GM19324 (cell line): ENCODE results near the gene ST3GAL4.
"Not testable (repeated sequence)": the region's sequence is repeated elsewhere in the genome, so short reads cannot be mapped to it uniquely, and the experiment has no call there.

ENCODE experiments used
- ATAC-seq: cut with Tn5 transposase; IDR thresholded peaks from one replicate; pipeline ENCODE4 v1.9.1; 2021; ENCODE audit warnings: mild to moderate bottlenecking, moderate library complexity; ENCODE audit not compliant: unreplicated experiment, low FRiP score

The ST3GAL4 gene, protein sequence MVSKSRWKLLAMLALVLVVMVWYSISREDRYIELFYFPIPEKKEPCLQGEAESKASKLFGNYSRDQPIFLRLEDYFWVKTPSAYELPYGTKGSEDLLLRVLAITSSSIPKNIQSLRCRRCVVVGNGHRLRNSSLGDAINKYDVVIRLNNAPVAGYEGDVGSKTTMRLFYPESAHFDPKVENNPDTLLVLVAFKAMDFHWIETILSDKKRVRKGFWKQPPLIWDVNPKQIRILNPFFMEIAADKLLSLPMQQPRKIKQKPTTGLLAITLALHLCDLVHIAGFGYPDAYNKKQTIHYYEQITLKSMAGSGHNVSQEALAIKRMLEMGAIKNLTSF

DNA sequence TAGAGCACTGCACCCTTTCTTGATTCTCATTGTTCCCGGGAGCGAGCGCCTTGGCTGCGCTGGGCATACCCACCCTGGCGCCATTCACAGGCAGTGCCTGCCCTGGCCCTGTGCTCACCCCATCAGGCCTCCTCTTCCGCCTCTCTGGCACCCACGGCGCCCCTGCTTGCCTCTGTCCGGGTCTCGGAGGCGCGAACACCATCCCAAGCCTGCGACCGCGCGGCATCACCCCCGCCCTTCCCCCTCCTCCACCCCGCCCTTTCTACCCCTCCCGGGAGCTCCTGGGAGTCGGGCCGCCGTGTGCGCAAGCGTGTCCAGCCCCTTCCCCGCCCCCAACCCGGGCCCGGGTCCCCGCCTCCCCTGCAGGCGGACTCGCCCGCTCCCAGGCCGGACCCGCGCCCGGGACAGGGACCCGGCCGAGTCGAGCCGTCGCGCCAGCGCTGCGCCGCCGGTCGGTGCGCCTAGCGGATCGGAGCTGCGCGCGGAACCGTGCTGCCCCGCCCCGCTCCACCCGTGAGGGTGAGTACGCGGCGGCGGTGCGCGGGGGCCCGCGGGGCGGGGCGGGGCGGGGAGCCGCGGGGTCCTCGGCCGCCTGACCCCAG lies at the start of gene ST3GAL4:
ST3GAL4 (plus strand) TSS at position 363 of the 602 bp plus-strand sequence. CDS start 50,470 bp downstream, outside the sequence.
- ATAC-seq = peak; percentile 67

DNA sequence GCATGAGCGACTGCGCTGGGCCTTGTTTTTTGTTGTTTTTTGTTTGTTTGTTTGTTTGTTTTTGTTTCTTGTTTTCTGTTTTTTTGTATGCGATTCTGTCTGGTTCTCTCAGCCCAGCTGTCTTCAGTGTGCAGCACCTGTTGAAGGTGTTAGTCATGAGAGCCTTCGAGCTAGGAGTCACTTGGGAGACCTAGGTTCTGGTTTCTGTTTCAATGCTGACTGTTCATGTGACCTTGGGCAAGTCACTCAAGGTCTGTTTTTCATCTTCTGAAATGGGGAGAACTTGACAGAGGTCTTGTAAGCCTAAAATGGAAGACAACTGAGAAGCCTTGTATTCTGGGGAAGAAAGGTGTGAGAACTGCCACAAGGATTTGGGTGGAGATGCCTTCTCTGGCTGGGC lies 49.8 kb upstream of the ST3GAL4 start:
- ATAC-seq = peak; percentile 42

DNA sequence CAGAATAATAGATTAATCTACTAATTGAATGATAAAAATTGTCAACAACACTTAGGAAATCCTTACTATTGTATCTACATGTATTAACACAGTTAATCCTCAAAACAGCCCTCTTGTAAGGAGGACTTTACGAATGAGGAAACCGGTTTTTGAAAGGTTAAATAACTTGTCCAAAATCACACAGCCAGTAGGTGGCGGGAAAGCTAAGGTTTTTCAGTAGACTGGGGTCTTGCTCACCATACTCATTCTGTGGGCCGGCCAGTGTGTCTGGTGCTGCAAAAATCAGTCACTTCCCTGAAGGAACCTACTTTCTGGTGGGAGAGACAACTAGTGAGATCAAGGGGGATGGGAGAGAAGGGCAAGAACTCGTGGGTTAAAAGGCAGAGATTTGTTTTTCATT lies 47.8 kb upstream of the ST3GAL4 start:
- no peak for ATAC-seq

DNA sequence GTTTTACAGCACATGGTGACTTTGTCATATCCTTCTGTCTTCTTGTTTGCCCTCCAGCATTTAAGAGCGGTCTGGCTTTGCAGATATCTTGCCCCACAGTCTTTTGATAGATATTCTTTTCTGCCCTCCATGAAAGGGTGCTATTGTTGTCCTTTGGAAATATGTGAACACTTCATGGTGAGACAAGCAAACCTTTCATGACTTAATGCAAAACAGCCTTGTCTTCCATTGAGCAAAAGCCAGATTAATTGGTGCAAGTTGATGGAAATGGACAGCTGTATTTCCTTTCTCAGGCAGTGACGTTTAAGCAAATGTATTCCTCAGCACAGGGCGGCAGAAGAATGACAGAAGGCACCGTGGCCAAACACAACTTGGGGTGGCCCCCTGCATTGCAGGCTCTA lies 47.2 kb upstream of the ST3GAL4 start:
- no peak for ATAC-seq

DNA sequence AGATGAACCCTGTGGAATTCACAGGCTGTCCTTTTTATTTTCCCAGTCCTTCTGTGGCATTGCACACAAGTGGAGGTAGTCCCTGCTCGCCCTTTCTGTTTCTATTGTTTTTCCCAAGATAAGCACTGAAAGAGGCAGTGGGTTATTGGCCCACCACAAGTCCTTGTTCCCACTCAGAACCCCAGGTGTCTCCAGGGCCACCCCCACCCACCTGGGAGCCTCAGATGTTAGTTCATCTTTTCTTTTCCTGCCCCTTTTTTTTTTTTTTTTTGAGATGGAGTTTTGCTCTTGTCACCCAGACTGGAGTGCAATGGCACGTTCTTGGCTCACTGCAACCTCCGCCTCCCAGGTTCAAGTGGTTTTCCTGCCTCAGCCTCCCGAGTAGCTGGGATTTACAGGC lies 46.7 kb upstream of the ST3GAL4 start:
- not testable (repeated sequence) for ATAC-seq

DNA sequence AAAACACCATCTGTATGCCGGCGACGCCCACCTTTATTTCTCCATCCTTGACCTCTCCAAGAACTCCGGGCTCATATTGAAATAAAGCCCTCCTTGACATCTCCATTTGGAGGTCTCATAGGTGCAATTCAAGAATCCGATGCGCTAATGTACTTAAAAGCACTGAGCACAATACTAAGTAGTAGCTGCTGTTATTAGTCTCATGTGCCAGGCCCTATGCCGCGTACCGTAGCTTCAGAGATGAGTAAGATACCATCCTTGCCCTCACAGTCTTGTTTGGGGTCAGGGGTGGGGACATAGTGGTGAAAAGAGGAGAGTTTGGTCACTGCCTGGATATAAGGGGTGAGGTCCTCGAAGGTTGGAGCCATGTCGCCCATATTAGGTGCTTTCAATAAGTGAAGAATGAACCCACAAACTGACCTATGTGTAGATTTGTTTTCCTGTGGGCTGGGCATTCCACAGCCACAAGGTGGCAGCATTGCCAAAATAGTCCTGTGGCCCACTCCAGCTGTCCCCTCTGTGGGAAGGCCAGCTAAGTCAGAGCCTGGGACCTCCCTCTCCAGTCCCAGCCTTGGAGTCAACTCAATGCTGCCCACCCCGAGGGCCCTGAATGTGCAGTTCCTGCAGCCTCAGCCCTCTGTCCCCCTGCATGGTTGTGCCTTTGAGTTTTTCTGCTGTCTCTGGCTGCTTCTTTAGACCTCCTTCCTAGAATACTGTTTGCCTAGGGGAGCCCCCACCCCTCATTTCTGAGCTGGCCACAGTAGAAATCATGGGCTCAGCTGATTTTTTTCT lies 45.1 kb upstream of the ST3GAL4 start:
- ATAC-seq = no peak

DNA sequence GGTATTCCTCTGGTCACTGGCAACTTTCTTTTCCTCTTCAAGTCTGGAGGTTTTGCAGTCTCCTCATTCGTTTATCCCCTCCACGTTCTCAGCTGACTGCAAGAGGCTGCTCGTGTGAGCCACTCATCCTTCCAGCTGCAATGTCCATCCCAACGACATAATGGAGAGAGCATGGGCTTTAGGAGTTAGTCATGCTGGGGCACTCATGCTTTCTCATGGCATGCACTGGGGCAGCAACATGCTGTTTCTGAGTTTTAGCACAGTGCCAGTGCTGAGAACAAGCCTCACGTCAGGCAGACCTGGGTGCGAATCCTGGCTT lies 44.5 kb upstream of the ST3GAL4 start:
- no peak for ATAC-seq

DNA sequence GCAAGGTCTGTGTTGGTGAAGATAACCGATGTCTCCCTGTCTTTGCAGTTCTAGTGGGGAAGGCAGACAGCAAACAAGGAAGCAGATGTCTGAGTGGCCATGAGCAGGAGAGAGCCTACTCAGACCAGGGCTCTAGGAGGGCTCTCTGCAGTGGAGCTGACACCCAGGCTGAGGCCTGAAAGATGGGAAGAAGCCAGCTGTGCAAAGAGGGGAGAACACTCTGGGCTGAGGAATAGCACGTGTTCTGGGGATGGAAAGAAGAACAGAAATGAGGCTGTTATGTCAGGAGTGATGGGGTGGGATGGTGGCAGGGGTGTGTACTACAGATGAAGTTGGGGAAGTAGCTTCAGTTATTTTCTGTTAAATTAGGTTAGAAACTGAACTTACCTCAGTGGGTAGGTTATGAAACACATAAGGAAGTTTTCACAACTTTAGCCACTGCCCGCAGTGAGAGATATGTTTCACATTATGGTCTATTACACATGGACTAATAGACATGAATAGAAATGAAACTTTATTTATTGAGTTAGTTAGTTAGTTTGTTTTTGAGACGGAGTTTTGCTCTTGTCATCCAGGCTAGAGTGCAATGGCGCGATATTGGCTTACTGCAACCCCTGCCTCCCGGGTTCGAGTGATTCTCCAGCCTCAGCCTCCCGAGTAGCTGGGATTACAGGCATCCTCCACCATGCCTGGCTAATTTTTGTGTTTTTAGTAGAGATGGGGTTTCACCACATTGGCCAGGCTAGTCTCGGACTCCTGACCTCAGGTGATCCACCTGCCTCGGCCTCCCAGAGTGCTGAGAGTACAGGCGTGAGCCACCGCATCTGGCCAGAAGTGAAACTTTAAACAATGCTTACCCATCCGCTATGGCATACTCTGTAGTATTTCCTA lies 43.8 kb upstream of the ST3GAL4 start:
- peak; percentile 46 for ATAC-seq

DNA sequence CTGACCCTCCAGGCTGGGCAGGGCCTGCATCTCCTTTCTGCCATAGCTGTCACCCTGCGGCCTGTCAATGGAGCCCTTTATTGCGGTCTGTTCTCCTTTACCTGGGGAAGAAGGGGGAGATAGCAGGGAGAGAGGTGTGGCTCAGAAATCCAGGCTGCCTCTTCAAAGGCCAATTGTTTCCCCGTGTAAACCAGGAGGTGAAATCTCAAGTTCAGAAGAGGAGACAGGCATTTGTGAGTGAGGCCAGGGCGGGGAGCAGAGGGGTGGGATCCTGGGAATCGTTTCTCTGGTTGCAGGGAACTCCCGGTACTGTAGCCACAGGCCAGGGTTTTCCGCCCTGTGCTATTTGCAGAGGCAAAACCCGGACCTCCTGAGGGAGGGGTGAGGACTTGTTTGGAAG lies 42.5 kb upstream of the ST3GAL4 start:
- no peak for ATAC-seq

DNA sequence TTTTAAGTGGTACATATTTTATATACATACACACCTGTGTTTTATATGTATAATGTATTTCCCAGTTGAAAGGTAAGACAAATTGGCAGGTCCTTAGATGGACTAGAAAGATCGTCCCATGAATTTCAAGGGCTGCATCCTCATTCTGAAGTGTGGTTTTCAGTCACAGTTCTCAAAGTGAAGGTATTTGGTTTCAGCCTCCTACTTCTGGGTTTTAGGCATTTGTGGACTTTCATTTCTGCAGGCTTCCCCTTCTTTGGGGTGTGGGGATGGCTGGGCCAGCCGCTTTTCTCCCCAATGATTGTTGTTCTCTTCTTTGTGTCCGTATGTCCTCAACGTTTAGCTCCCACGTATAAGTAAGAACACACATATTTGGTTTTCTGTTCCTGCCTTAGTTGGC lies 41.7 kb upstream of the ST3GAL4 start:
- ATAC-seq = no peak

DNA sequence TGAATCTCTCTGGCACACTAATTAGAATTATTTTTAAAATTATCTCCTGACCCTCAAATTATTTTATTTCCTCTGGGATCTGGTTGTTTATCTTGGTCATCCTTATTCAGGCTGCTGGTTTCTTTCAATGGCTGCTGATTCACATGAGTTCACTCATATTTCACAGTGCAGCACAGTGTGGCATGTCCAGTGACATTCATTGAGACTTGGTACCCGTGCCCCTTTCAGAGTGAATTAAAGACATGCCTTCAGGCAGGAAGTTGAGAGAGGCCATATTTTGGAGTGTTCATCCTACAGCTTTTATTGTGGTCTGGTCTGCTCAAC lies 38.1 kb upstream of the ST3GAL4 start:
- no peak for ATAC-seq

DNA sequence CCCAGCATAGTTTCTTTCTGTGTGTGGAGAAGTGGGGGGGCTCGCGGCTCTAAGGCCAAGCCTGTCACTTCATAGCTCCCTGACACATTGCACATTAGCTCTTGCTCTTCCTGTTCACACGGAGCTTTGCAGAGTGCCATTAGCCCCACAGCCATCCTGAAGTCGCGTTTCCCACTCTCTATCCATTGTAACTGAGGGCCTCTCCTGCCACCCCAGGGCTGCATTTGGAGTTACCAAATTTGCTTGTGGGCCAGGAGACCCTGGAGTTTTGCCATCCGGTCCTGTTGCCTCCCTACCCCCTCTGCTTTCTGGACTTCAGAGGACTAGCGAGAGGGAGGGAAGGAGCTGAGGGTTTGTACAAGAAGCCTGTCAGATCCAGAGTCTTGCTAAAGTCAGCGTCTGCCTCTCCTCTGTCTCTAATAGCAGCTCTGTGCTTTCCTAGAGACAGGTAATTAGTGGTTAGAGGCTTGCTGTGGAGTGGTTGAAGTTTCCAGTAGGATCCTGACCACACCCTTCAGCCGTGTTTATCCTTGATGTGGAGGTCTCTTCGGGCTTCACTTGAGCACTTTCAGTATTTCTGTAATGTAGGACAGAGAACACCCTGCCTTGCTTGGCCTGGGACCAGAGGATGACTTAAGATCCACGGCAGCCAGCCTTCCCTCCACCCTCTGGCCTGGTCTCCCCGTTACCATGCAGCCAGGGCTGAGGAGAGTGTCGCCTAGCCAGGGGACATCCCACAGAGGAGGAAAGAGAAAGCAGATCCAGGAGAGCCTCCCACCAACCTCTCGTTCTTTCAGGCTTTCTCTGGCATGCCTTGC lies 37.5 kb upstream of the ST3GAL4 start:
- peak; percentile 15 for ATAC-seq

DNA sequence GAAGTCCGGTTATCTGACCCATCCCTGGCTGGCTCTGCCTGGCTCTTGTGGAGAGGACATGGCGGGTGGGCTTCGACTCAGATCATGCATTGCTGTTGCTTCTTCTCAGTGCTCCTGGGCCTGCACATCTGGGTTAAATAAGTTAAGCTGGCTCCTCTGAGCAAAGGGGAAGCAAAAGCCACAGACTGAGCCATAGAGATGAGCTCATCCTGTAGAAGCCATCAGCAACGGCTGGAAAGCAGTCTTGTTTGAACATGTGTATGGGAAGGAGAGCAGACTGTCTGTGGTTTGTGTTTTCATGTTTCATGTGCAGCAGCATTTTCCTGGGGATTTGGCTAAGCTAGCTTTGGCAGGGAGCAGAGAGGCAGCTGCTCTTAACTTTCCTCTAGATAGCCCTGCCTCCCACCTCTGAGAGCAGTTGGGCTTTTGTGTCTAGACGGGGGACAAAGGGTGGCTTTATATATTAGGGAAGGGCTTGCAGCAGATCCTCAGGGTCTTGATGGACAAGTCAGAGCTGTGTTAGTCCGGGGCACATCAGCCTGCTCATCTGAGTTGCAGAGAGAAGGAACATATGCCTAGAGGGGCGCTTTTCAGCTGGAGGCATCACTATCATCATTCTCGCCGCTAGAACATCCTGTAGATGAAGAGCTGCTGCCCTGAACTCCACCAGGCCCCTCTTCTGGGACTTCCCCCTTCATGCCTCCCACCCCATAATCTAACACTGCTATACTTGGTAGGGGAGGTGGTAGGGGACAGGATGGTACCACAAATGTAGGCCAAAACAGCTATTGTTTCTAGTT lies 36.7 kb upstream of the ST3GAL4 start:
- ATAC-seq = peak; percentile 59

DNA sequence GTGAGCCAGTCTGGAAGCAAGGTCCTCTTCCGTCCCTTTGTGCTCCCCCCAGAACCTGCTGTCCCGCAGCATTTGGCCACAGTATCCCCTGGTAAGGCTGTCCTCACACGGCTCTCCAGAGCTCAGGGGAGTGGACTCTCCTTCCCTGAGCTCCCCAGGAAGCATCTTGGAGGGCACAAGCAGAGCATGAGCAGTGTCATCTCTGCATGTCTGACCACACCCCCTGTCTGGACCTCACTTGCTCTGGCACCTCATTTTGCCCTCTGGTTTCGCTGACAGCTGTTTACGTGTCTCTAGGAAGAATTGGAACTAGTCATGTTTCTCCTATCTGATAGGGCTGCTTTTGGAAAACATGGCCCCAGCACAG lies 36.1 kb upstream of the ST3GAL4 start:
- no peak for ATAC-seq

DNA sequence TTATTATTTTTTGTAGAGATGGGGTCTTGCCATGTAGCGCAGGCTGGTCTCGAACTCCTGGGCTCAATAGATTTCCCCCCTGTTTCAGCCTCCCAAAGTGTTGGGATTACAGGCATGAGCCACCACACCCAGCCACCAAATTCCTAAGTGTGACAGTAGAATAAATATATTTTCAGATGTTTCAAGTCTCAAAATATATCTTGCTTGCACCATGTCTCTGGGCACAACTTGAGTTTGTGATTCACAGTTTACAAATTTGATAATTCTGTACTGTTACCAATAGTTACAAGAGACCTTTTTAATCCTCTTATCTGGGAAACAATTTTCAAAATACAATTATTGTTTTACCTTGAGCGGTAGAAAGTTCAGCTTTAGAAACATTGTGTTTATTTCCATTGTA lies 32.5 kb upstream of the ST3GAL4 start:
- ATAC-seq = no peak

DNA sequence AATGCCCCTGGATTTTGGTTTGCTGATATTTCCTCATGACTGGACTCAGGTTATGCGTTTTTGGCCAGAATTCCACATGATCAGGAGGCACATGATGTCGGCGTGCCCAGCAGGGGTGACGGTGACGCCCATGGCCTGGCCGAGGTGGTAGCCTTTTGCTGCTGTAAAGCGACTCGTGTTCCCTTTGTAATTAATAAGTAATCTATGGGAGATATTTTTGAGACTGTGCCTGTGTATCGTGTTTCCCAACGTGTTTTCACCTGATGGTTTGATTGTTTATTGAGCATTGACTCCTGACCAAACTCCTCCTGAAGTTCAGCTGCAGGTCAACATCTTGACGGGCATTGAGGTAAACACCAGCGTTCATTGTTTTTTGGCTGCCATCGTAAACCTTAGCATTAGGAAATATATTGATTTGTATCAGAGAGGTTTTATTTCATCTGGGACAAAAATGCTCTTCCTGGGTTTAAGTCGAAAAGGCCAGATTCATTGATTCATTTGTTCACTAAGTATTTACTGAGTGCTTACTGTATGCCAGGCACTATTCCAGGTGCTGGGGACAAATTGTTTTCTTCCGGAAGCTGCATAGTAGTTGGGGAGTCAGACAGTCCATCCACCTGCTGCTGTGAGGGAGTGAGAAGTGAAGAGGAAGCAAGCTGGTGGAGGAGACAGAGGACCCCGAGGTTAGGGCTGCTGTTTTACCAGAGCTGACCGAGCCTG lies 28.0 kb upstream of the ST3GAL4 start:
- no peak for ATAC-seq

DNA sequence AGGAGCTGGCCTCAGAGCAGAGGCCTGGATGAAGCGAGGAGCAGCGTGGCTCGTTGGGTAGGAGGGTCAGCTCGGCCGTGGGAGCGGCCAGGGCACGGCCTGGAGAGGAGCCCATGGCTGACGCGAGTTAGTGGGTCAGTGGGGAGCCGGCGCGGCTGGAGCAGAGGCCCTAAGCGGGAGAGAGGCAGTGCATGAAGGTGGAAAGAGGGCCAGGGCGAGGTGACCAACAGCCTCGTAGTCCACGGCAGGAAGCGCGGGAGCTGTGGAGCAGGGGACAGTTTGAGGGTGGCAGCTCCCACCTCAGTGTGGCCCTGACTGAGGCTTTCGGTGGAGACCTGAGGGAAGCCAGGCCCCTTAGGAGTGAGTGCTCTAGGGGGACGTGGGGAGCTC lies 27.5 kb upstream of the ST3GAL4 start:
- no peak for ATAC-seq

DNA sequence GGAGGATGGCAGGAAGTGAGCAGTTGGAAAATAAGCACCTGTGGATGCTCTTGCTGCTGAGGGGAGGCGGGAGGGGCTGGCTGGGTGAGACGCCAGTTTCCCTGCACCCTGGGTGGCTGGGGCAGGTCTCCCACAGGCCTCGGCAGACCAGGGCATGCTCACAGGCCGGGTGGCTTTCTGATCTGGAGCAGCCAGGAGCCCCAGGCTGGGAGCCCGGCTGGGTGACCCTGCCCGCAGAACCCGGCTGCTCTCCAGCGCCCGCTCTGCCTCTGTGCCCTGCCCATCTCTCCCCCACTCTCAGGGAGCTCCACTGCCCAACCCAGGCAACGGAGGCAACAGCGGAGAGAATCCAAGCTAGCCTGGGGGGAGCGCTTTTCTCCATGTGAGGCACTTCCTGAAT lies 27.0 kb upstream of the ST3GAL4 start:
- no peak for ATAC-seq
